Neutrophil (primary cell): ENCODE data around the gene COL1A1.

ENCODE experiments used
- H3K27ac ChIP-seq: fragments of 200-600 bp; sonication (generic); 2 replicates; pipeline ENCODE4 v1.5.1; 2016; ENCODE audit warnings: mild to moderate bottlenecking, moderate library complexity
- H3K27me3 ChIP-seq: fragments of 200-600 bp; sonication (generic); 2 replicates; pipeline ENCODE4 v1.6.0; 2016; ENCODE audit warnings: mild to moderate bottlenecking
- H3K36me3 ChIP-seq: fragments of 200-600 bp; sonication (generic); 2 replicates; pipeline ENCODE4 v1.5.1; 2017
- H3K4me1 ChIP-seq, 2 experiments: fragments of 200-600 bp in 1 of 2; sonication (generic) in 1 of 2; 1 replicate in 1 of 2; 2 replicates in 1 of 2; pipeline versions ENCODE4 v1.5.1 to v1.6.1; 2013 to 2016; ENCODE audit warnings: low read depth in 1 of 2, low read length in 1 of 2, mild to moderate bottlenecking in 1 of 2, moderate library complexity in 1 of 2; ENCODE audit not compliant: control insufficient read depth in 1 of 2, insufficient read depth in 1 of 2
- H3K4me3 ChIP-seq, 2 experiments: fragments of 200-600 bp in 1 of 2; sonication (generic) in 1 of 2; 1 replicate in 1 of 2; 2 replicates in 1 of 2; pipeline ENCODE4 v1.5.1; 2013 to 2016; ENCODE audit warnings: low read depth in 1 of 2, low read length in 1 of 2, mild to moderate bottlenecking in 1 of 2, moderate library complexity in 1 of 2
- H3K9me3 ChIP-seq: fragments of 200-600 bp; sonication (generic); 2 replicates; pipeline ENCODE4 v1.5.1; 2016
- CTCF ChIP-seq: fragments of 200-600 bp; sonication (generic); IDR thresholded peaks from 2 replicates; pipeline ENCODE4 v1.5.1; 2016; ENCODE audit warnings: antibody characterized with exemption

Gene COL1A1

GRCh38 chr17:50213026-50214022, 11.9 kb upstream of the COL1A1 start:
- Histone ChIP-seq H3K9me3 (no peaks in the 10 kb centered on the region), H3K4me3 (no peak overlapping the region), H3K4me1 (no peaks in the 10 kb centered on the region), H3K27ac (no peak overlapping the region), H3K27me3 (peaks cover 34% of the 10 kb centered on the region), H3K36me3 (no peaks in the 10 kb centered on the region)
- no peak for TF ChIP-seq CTCF

GRCh38 chr17:50212121-50212843, 10.9 kb upstream of the COL1A1 start:
- H3K4me3 ChIP-seq: no peak overlapping the region
- no peaks in the 10 kb centered on the region for H3K4me1 ChIP-seq
- H3K27ac ChIP-seq: no peak overlapping the region
- no peak for TF ChIP-seq CTCF
- no peaks in the 10 kb centered on the region for H3K9me3 ChIP-seq
- H3K27me3 ChIP-seq: peaks cover 44% of the 10 kb centered on the region
- H3K36me3 ChIP-seq: no peaks in the 10 kb centered on the region

- no peak overlapping the region for H3K4me3 ChIP-seq
- no peaks in the 10 kb centered on the region for H3K4me1 ChIP-seq
- no peak for TF ChIP-seq CTCF
- no peaks in the 10 kb centered on the region for H3K9me3 ChIP-seq
- no peak overlapping the region for H3K27ac ChIP-seq
- H3K27me3 ChIP-seq: peaks cover 52% of the 10 kb centered on the region
- H3K36me3 ChIP-seq: no peaks in the 10 kb centered on the region
Measured at GRCh38 chr17:50211249-50212120, 10.1 kb upstream of the COL1A1 start.

GRCh38 chr17:50210240-50211225, 9.1 kb upstream of the COL1A1 start:
- Histone ChIP-seq H3K4me1 (no peaks in the 10 kb centered on the region), H3K27me3 (peaks cover 62% of the 10 kb centered on the region), H3K4me3 (no peak overlapping the region), H3K9me3 (no peaks in the 10 kb centered on the region), H3K36me3 (no peaks in the 10 kb centered on the region), H3K27ac (no peak overlapping the region)
- no peak for TF ChIP-seq CTCF
